GM23338 (cell line): Measurements from ENCODE around the gene AOC3. TPM values are rescaled to one million over a fixed set of nuclear protein-coding genes. Genes with fewer than 3 reads are reported as not detected.

ENCODE experiments used
- ATAC-seq: fragments of 200-7000 bp; cut with Tn5 transposase; 3 replicates; pipeline ENCODE4 v1.9.1; 2020
- DNase-seq: peaks from one replicate; pipeline ENCODE4 v3.0.0-alpha.2; 2015; ENCODE audit warnings: low spot score
- H2AFZ ChIP-seq: fragments of 200-600 bp; sonication (generic); 2 replicates; pipeline ENCODE4 v1.8.0; 2016; ENCODE audit warnings: antibody characterized with exemption, mild to moderate bottlenecking, moderate library complexity
- H3F3A ChIP-seq: fragments of 200-600 bp; sonication (generic); replicated peaks from 2 replicates; pipeline ENCODE4 v1.8.0; 2017; ENCODE audit warnings: antibody characterized with exemption, mixed run types, low read depth
- H3K27ac ChIP-seq: fragments of 200-600 bp; sonication (generic); 2 replicates; pipeline ENCODE4 v1.6.1; 2016; ENCODE audit warnings: low read depth
- H3K27me3 ChIP-seq: fragments of 200-600 bp; sonication (generic); 2 replicates; pipeline ENCODE4 v1.8.0; 2016; ENCODE audit warnings: mild to moderate bottlenecking, mixed run types, moderate library complexity; ENCODE audit not compliant: insufficient read depth
- H3K36me3 ChIP-seq: fragments of 200-600 bp; sonication (generic); 2 replicates; pipeline ENCODE4 v1.8.0; 2016; ENCODE audit warnings: mild to moderate bottlenecking; ENCODE audit not compliant: insufficient read depth
- H3K4me1 ChIP-seq: fragments of 200-600 bp; sonication (generic); 2 replicates; pipeline ENCODE4 v1.8.0; 2016; ENCODE audit warnings: mild to moderate bottlenecking, moderate library complexity; ENCODE audit not compliant: insufficient read depth
- H3K4me2 ChIP-seq: fragments of 200-600 bp; sonication (generic); 2 replicates; pipeline ENCODE4 v1.7.1; 2017; ENCODE audit warnings: mixed run types
- H3K4me3 ChIP-seq: fragments of 200-600 bp; sonication (generic); 2 replicates; pipeline ENCODE4 v1.6.1; 2016; ENCODE audit warnings: mixed run types
- H3K79me2 ChIP-seq: fragments of 200-600 bp; sonication (generic); replicated peaks from 2 replicates; pipeline ENCODE4 v1.8.0; 2017; ENCODE audit warnings: mild to moderate bottlenecking; ENCODE audit not compliant: insufficient read depth
- H3K9me2 ChIP-seq: fragments of 200-600 bp; sonication (generic); 2 replicates; pipeline ENCODE4 v1.8.0; 2017; ENCODE audit not compliant: insufficient read depth
- H4K20me1 ChIP-seq: fragments of 200-600 bp; sonication (generic); replicated peaks from 2 replicates; pipeline ENCODE4 v1.8.0; 2017; ENCODE audit warnings: mild to moderate bottlenecking; ENCODE audit not compliant: insufficient read depth
- H3K27ac Mint-ChIP-seq: 2 replicates; pipeline ENCODE4 v1.8.0; 2020; ENCODE audit warnings: inconsistent platforms, mild to moderate bottlenecking, moderate library complexity, mixed read lengths
- H3K27me3 Mint-ChIP-seq: 3 replicates; pipeline ENCODE4 v1.8.0; 2022; ENCODE audit warnings: low read depth, mild to moderate bottlenecking, moderate library complexity, mixed read lengths, inconsistent platforms; ENCODE audit not compliant: insufficient read depth, poor library complexity
- H3K36me3 Mint-ChIP-seq: 3 replicates; pipeline ENCODE4 v1.8.0; 2021; ENCODE audit warnings: low read depth, mild to moderate bottlenecking, inconsistent platforms, moderate library complexity, mixed read lengths
- H3K4me1 Mint-ChIP-seq: 3 replicates; pipeline ENCODE4 v1.8.0; 2020; ENCODE audit warnings: mild to moderate bottlenecking, inconsistent platforms, mixed read lengths
- H3K4me3 Mint-ChIP-seq: 3 replicates; pipeline ENCODE4 v1.8.0; 2021; ENCODE audit warnings: moderate library complexity, mild to moderate bottlenecking, inconsistent platforms, mixed read lengths
- H3K9me3 Mint-ChIP-seq: 3 replicates; pipeline ENCODE4 v1.8.0; 2020; ENCODE audit warnings: moderate library complexity, mild to moderate bottlenecking, inconsistent platforms, mixed read lengths
- CREB1 ChIP-seq: fragments of 250-450 bp; sonication (Bioruptor Pico); IDR thresholded peaks from 2 replicates; pipeline ENCODE4 v1.5.0; 2020; ENCODE audit warnings: low read depth, mild to moderate bottlenecking, moderate library complexity
- ETS1 ChIP-seq: IDR thresholded peaks from 2 replicates; pipeline ENCODE4 v1.6.1; 2016; ENCODE audit warnings: antibody characterized with exemption
- EZH2 ChIP-seq: fragments of 200-600 bp; sonication (generic); IDR thresholded peaks from one replicate; pipeline ENCODE4 v1.8.0; 2017; ENCODE audit warnings: antibody characterized with exemption, mild to moderate bottlenecking, low read depth; ENCODE audit not compliant: unreplicated experiment
- EZH2phosphoT487 ChIP-seq: fragments of 200-600 bp; sonication (generic); IDR thresholded peaks from one replicate; pipeline ENCODE4 v1.8.1; 2018; ENCODE audit warnings: antibody characterized with exemption; ENCODE audit not compliant: unreplicated experiment
- JUNB ChIP-seq: IDR thresholded peaks from one replicate; pipeline ENCODE4 v1.6.1; 2016; ENCODE audit warnings: antibody characterized with exemption; ENCODE audit not compliant: unreplicated experiment
- NANOG ChIP-seq: IDR thresholded peaks from 2 replicates; pipeline ENCODE4 v1.6.1; 2016; ENCODE audit warnings: antibody characterized with exemption, borderline replicate concordance
- POLR2AphosphoS5 ChIP-seq: IDR thresholded peaks from 2 replicates; pipeline ENCODE4 v1.6.1; 2016; ENCODE audit warnings: antibody characterized with exemption, low read depth
- REST ChIP-seq: IDR thresholded peaks from one replicate; pipeline ENCODE4 v1.6.1; 2018; ENCODE audit warnings: antibody characterized with exemption; ENCODE audit not compliant: unreplicated experiment
- STAT1 ChIP-seq: IDR thresholded peaks from one replicate; pipeline ENCODE4 v1.6.1; 2016; ENCODE audit warnings: antibody characterized with exemption; ENCODE audit not compliant: unreplicated experiment
- ZNF114 ChIP-seq: fragments of 250-450 bp; sonication (Bioruptor Pico); IDR thresholded peaks from 2 replicates; pipeline ENCODE4 v1.5.0; 2020; ENCODE audit warnings: mild to moderate bottlenecking, moderate library complexity
- ZNF331 ChIP-seq: fragments of 250-450 bp; sonication (Bioruptor Pico); IDR thresholded peaks from 2 replicates; pipeline ENCODE4 v1.5.0; 2020; ENCODE audit warnings: low read depth, mild to moderate bottlenecking, moderate library complexity
- polyA plus RNA-seq: library from polyadenylated mRNA; unstranded; fragments of >200 nt; fragmentation: Nextera tagmentation; extraction: Ambion mirVana; gene quantifications from 2 replicates; pipeline ENCODE4 v1.2.1, GENCODE V29; 2016
- total RNA-seq: library from RNA; depleted of rRNA; stranded (reverse); fragments of >200 nt; shearing (Covaris generic); gene quantifications from 2 replicates; pipeline ENCODE4 v1.2.3, GENCODE V29; 2014
- TF ChIP-seq, protein P1 (sequence below): fragments of 250-450 bp; sonication (Bioruptor Pico); IDR thresholded peaks from 2 replicates; pipeline ENCODE4 v1.5.0; 2020; ENCODE audit warnings: mild to moderate bottlenecking, moderate library complexity
- TF ChIP-seq, protein P2 (sequence below), 2 experiments: fragments of 200-600 bp in 1 of 2; sonication (generic) in 1 of 2; conservative IDR thresholded peaks; 2 replicates each; pipeline versions ENCODE4 v1.5.1 to v1.6.1; 2016 to 2017; ENCODE audit warnings: antibody characterized with exemption in 2 of 2, low read depth in 2 of 2, mild to moderate bottlenecking in 2 of 2, moderate library complexity in 1 of 2

The AOC3 gene
- total and polyA plus RNA-seq, 2 experiments from 2014 or later: 1.4 to 1.7 TPM

- H3K79me2 ChIP-seq: no peaks in the 10 kb centered on the region
- H3K36me3 ChIP-seq: no peaks in the 10 kb centered on the region
- Mint-ChIP-seq H3K9me3 (no peaks in the 10 kb centered on the region; the same call in 2 of the 3 replicates), H3K36me3 (no peaks in the 10 kb centered on the region), H3K4me1 (peaks cover 15% of the 10 kb centered on the region), H3K27ac (no peak overlapping the region), H3K4me3 (no peak overlapping the region), H3K27me3 (peaks cover 16% of the 10 kb centered on the region)
- TF ChIP-seq NANOG: no peak
- TF ChIP-seq, protein P1, sequence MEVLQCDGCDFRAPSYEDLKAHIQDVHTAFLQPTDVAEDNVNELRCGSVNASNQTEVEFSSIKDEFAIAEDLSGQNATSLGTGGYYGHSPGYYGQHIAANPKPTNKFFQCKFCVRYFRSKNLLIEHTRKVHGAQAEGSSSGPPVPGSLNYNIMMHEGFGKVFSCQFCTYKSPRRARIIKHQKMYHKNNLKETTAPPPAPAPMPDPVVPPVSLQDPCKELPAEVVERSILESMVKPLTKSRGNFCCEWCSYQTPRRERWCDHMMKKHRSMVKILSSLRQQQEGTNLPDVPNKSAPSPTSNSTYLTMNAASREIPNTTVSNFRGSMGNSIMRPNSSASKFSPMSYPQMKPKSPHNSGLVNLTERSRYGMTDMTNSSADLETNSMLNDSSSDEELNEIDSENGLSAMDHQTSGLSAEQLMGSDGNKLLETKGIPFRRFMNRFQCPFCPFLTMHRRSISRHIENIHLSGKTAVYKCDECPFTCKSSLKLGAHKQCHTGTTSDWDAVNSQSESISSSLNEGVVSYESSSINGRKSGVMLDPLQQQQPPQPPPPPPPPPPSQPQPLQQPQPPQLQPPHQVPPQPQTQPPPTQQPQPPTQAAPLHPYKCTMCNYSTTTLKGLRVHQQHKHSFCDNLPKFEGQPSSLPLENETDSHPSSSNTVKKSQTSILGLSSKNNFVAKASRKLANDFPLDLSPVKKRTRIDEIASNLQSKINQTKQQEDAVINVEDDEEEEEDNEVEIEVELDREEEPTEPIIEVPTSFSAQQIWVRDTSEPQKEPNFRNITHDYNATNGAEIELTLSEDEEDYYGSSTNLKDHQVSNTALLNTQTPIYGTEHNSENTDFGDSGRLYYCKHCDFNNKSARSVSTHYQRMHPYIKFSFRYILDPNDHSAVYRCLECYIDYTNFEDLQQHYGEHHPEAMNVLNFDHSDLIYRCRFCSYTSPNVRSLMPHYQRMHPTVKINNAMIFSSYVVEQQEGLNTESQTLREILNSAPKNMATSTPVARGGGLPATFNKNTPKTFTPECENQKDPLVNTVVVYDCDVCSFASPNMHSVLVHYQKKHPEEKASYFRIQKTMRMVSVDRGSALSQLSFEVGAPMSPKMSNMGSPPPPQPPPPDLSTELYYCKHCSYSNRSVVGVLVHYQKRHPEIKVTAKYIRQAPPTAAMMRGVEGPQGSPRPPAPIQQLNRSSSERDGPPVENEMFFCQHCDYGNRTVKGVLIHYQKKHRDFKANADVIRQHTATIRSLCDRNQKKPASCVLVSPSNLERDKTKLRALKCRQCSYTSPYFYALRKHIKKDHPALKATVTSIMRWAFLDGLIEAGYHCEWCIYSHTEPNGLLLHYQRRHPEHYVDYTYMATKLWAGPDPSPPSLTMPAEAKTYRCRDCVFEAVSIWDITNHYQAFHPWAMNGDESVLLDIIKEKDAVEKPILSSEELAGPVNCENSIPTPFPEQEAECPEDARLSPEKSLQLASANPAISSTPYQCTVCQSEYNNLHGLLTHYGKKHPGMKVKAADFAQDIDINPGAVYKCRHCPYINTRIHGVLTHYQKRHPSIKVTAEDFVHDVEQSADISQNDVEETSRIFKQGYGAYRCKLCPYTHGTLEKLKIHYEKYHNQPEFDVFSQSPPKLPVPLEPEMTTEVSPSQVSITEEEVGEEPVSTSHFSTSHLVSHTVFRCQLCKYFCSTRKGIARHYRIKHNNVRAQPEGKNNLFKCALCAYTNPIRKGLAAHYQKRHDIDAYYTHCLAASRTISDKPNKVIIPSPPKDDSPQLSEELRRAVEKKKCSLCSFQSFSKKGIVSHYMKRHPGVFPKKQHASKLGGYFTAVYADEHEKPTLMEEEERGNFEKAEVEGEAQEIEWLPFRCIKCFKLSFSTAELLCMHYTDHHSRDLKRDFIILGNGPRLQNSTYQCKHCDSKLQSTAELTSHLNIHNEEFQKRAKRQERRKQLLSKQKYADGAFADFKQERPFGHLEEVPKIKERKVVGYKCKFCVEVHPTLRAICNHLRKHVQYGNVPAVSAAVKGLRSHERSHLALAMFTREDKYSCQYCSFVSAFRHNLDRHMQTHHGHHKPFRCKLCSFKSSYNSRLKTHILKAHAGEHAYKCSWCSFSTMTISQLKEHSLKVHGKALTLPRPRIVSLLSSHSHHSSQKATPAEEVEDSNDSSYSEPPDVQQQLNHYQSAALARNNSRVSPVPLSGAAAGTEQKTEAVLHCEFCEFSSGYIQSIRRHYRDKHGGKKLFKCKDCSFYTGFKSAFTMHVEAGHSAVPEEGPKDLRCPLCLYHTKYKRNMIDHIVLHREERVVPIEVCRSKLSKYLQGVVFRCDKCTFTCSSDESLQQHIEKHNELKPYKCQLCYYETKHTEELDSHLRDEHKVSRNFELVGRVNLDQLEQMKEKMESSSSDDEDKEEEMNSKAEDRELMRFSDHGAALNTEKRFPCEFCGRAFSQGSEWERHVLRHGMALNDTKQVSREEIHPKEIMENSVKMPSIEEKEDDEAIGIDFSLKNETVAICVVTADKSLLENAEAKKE (CRISPR knock-in tag): no peak
- TF ChIP-seq ZNF114: no peak
- no peak for TF ChIP-seq ZNF331 (CRISPR knock-in tag)
- TF ChIP-seq, protein P2, sequence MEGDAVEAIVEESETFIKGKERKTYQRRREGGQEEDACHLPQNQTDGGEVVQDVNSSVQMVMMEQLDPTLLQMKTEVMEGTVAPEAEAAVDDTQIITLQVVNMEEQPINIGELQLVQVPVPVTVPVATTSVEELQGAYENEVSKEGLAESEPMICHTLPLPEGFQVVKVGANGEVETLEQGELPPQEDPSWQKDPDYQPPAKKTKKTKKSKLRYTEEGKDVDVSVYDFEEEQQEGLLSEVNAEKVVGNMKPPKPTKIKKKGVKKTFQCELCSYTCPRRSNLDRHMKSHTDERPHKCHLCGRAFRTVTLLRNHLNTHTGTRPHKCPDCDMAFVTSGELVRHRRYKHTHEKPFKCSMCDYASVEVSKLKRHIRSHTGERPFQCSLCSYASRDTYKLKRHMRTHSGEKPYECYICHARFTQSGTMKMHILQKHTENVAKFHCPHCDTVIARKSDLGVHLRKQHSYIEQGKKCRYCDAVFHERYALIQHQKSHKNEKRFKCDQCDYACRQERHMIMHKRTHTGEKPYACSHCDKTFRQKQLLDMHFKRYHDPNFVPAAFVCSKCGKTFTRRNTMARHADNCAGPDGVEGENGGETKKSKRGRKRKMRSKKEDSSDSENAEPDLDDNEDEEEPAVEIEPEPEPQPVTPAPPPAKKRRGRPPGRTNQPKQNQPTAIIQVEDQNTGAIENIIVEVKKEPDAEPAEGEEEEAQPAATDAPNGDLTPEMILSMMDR (conservative IDR thresholded peaks at IDR 0.05; ENCODE audit: low read depth in 2 of 2): no peak
- TF ChIP-seq CREB1: no peak
- TF ChIP-seq JUNB: no peak
- TF ChIP-seq REST: no peak
- TF ChIP-seq ETS1: no peak
- no peak for TF ChIP-seq EZH2phosphoT487
- no peak for TF ChIP-seq POLR2AphosphoS5
- TF ChIP-seq STAT1: no peak
- TF ChIP-seq EZH2: no peak
- no peak overlapping the region for H2AFZ ChIP-seq
- no peak for ATAC-seq
- H3K27ac ChIP-seq: no peak overlapping the region
- no peak overlapping the region for H3K4me2 ChIP-seq
- no peaks in the 10 kb centered on the region for H3K9me2 ChIP-seq
- H4K20me1 ChIP-seq: no peaks in the 10 kb centered on the region
- H3K27me3 ChIP-seq: peaks cover 7% of the 10 kb centered on the region; the same call in 1 of the 2 replicates
- peaks cover 5% of the 10 kb centered on the region; the same call in 1 of the 2 replicates for H3K4me1 ChIP-seq
- H3F3A ChIP-seq: no peaks in the 10 kb centered on the region
- DNase-seq: no peak
- no peak overlapping the region for H3K4me3 ChIP-seq
Observed at GRCh38 chr17:42880776-42881310, 29.8 kb downstream of the AOC3 start.
